C4-2B (cell line): ENCODE results near the gene NPVF.
A peak's percentile ranks its signal among the peaks of the same experiment; 100 is the strongest.

Source experiments
- CTCF ChIP-seq: fragments of 450-650 bp; conservative IDR thresholded peaks from 2 replicates; pipeline ENCODE4 v1.5.1; 2017; ENCODE audit warnings: mild to moderate bottlenecking
- ZFX ChIP-seq: fragments of 450-650 bp; IDR thresholded peaks from 2 replicates; pipeline ENCODE4 v1.6.1; 2017

- peak; percentile 92 for TF ChIP-seq CTCF
- TF ChIP-seq ZFX: no peak
Observed at GRCh38 chr7:25216837-25217236, 11.4 kb downstream of the NPVF start.
